Panc1 (cell line): ENCODE measurements around the gene ROS1. TPM values are rescaled to one million over a fixed set of nuclear protein-coding genes. Genes with fewer than 3 reads are reported as not detected.

Experiments
- ATAC-seq: fragments of 200-7000 bp; cut with Tn5 transposase; 2 replicates; pipeline ENCODE4 v1.9.1; 2020; ENCODE audit warnings: mild to moderate bottlenecking, moderate library complexity
- BruUV-seq: library from RNA; stranded (reverse); fragments of 400-500 nt; replicated peaks from 2 replicates; lab custom pipeline; 2021; lab: Mats Ljungman, UMichigan
- CTCF ChIA-PET: fragments of 300-600 bp; sonication (Branson Sonifier 250); formaldehyde crosslinking; loops from one replicate; lab custom pipeline; 2022; ENCODE audit warnings: antibody characterized with exemption; lab: Charles Lee
- POLR2A ChIA-PET: fragments of 300-600 bp; sonication (Branson Sonifier 250); formaldehyde crosslinking; loops from one replicate; lab custom pipeline; 2022; ENCODE audit warnings: antibody characterized with exemption; lab: Charles Lee
- DNase-seq: peaks from one replicate; pipeline ENCODE4 v3.0.0-alpha.2; 2010; ENCODE audit warnings: low read depth, low spot score
- H3K27ac ChIP-seq: 2 replicates; pipeline ENCODE4 v1.5.1; 2011; ENCODE audit warnings: mild to moderate bottlenecking, low read length, inconsistent platforms
- H3K27me3 ChIP-seq: fragments of 200-500 bp; sonication (Bioruptor generic); 2 replicates; pipeline ENCODE4 v1.6.0; 2014; ENCODE audit warnings: low read length, inconsistent platforms; ENCODE audit not compliant: control insufficient read depth, insufficient read depth
- H3K36me3 ChIP-seq: fragments of 200-500 bp; sonication (Bioruptor generic); 2 replicates; pipeline ENCODE4 v1.5.1; 2014; ENCODE audit warnings: inconsistent platforms, mild to moderate bottlenecking, low read length, moderate library complexity; ENCODE audit not compliant: control insufficient read depth, insufficient read depth
- H3K4me1 ChIP-seq: 2 replicates; pipeline ENCODE4 v1.5.1; 2011; ENCODE audit warnings: inconsistent platforms, mild to moderate bottlenecking, low read length, moderate library complexity; ENCODE audit not compliant: control insufficient read depth, insufficient read depth
- H3K4me3 ChIP-seq, 2 experiments: 2 replicates each; pipeline ENCODE4 v1.5.1; 2011 to 2012; ENCODE audit warnings: low read depth in 2 of 2, low read length in 2 of 2, mild to moderate bottlenecking in 2 of 2, inconsistent platforms in 1 of 2, moderate library complexity in 1 of 2
- H3K9me3 ChIP-seq: fragments of 200-500 bp; sonication (Bioruptor generic); 2 replicates; pipeline ENCODE4 v1.5.1; 2014; ENCODE audit warnings: low read depth, mild to moderate bottlenecking, inconsistent platforms, low read length, moderate library complexity; ENCODE audit not compliant: control insufficient read depth, insufficient read depth
- POLR2AphosphoS5 ChIP-seq: IDR thresholded peaks from 2 replicates; pipeline ENCODE4 v1.6.1; 2012; ENCODE audit warnings: mild to moderate bottlenecking, low read depth, low read length, moderate library complexity
- SIN3A ChIP-seq: IDR thresholded peaks from 2 replicates; pipeline ENCODE4 v1.6.1; 2012; ENCODE audit warnings: low read depth, mild to moderate bottlenecking, low read length, moderate library complexity, borderline replicate concordance; ENCODE audit not compliant: insufficient read depth
- TCF7L2 ChIP-seq: IDR thresholded peaks from 2 replicates; pipeline ENCODE4 v1.6.1; 2011; ENCODE audit warnings: mild to moderate bottlenecking, low read depth, low read length, inconsistent platforms
- in situ Hi-C: cut with HindIII; loops from 2 replicates; pipeline ENCODE4 v1.10.0; 2016; ENCODE audit warnings: low sequenced_read_pairs, low pct_unique_long_range_greater_than_20kb
- intact Hi-C: fragments of 100-400 bp; cut with micrococcal nuclease; formaldehyde crosslinking; loops from one replicate; pipeline ENCODE4 v1.10.0; 2022; ENCODE audit not compliant: unreplicated experiment
- total RNA-seq: library from RNA; stranded (reverse); gene quantifications from one replicate; pipeline ENCODE4 v1.2.1, GENCODE V29; 2021; ENCODE audit not compliant: unreplicated experiment
- TF ChIP-seq, protein P1 (sequence below): fragments of 450-650 bp; IDR thresholded peaks from 2 replicates; pipeline ENCODE4 v1.5.1; 2017; ENCODE audit warnings: mild to moderate bottlenecking
- TF ChIP-seq, protein P2 (sequence below), 2 experiments: IDR thresholded peaks; 2 replicates each; pipeline ENCODE4 v1.6.1; 2011 to 2012; ENCODE audit warnings: low read depth in 2 of 2, control low read depth in 1 of 2, low read length in 1 of 2, mild to moderate bottlenecking in 1 of 2, moderate library complexity in 1 of 2; ENCODE audit not compliant: insufficient read depth in 1 of 2

ROS1 gene
- total RNA-seq, 1 experiment from 2014 or later: 0.10 TPM

DNA sequence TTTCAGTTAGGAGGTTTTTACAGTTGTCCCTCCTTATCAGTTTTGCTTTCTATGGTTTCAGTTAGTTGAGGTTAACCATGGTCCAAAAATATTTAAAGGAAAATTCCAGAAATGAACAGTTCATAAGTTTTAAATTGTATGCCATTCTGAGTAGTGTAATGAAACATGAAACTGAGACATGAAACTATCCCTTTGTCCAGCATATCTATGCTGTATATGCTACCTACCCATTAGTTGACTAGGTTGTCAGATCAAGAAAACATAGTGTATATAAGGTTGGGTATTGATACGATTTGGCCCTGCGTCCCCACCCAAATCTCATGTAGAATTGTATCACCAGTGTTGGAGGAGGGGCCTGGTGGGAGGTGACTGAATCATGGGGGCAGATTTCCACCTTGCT is 121.3 kb downstream of the ROS1 start:
- no peaks in the 10 kb centered on the region for H3K9me3 ChIP-seq
- intact Hi-C loops: no loop called here
- ATAC-seq: no peak
- no peaks in the 10 kb centered on the region for H3K36me3 ChIP-seq
- no peak for DNase-seq
- H3K27me3 ChIP-seq: no peaks in the 10 kb centered on the region
- H3K27ac ChIP-seq: no peak overlapping the region
- in situ Hi-C loops: no loop called here
- CTCF ChIA-PET: no interaction called here
- BruUV-seq: no TSS peak
- POLR2A ChIA-PET: no interaction called here
- H3K4me3 ChIP-seq: no peak overlapping the region
- TF ChIP-seq TCF7L2 (no peak), POLR2AphosphoS5 (no peak), SIN3A (no peak)
- TF ChIP-seq, protein P1, sequence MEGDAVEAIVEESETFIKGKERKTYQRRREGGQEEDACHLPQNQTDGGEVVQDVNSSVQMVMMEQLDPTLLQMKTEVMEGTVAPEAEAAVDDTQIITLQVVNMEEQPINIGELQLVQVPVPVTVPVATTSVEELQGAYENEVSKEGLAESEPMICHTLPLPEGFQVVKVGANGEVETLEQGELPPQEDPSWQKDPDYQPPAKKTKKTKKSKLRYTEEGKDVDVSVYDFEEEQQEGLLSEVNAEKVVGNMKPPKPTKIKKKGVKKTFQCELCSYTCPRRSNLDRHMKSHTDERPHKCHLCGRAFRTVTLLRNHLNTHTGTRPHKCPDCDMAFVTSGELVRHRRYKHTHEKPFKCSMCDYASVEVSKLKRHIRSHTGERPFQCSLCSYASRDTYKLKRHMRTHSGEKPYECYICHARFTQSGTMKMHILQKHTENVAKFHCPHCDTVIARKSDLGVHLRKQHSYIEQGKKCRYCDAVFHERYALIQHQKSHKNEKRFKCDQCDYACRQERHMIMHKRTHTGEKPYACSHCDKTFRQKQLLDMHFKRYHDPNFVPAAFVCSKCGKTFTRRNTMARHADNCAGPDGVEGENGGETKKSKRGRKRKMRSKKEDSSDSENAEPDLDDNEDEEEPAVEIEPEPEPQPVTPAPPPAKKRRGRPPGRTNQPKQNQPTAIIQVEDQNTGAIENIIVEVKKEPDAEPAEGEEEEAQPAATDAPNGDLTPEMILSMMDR: no peak
- TF ChIP-seq, protein P2, sequence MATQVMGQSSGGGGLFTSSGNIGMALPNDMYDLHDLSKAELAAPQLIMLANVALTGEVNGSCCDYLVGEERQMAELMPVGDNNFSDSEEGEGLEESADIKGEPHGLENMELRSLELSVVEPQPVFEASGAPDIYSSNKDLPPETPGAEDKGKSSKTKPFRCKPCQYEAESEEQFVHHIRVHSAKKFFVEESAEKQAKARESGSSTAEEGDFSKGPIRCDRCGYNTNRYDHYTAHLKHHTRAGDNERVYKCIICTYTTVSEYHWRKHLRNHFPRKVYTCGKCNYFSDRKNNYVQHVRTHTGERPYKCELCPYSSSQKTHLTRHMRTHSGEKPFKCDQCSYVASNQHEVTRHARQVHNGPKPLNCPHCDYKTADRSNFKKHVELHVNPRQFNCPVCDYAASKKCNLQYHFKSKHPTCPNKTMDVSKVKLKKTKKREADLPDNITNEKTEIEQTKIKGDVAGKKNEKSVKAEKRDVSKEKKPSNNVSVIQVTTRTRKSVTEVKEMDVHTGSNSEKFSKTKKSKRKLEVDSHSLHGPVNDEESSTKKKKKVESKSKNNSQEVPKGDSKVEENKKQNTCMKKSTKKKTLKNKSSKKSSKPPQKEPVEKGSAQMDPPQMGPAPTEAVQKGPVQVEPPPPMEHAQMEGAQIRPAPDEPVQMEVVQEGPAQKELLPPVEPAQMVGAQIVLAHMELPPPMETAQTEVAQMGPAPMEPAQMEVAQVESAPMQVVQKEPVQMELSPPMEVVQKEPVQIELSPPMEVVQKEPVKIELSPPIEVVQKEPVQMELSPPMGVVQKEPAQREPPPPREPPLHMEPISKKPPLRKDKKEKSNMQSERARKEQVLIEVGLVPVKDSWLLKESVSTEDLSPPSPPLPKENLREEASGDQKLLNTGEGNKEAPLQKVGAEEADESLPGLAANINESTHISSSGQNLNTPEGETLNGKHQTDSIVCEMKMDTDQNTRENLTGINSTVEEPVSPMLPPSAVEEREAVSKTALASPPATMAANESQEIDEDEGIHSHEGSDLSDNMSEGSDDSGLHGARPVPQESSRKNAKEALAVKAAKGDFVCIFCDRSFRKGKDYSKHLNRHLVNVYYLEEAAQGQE (IDR thresholded peaks at IDR 0.05; ENCODE audit: insufficient read depth in 1 of 2, low read depth in 2 of 2, low read length in 1 of 2): no peak
- no peaks in the 10 kb centered on the region for H3K4me1 ChIP-seq

DNA sequence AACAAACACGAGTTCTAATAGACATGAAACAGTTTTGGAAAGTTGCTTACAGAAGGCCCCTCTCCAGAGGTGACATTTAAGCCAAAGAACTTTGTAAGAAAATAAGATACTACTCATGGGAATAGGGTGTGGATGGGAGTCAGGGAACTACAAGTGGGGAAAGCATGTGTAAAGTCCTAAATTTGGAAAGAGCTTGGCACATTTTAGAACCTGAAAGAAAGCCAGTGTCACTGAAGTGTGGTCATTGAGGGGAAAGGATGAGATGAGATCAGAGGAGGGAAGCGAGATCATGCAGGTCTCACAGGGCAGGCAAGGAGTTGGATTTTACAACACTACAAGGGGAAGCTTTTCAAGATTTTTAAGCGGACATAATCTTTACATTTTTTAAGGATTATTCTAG is 122.4 kb downstream of the ROS1 start:
- Histone ChIP-seq H3K27me3 (no peaks in the 10 kb centered on the region), H3K4me1 (no peaks in the 10 kb centered on the region), H3K36me3 (no peaks in the 10 kb centered on the region), H3K9me3 (no peaks in the 10 kb centered on the region), H3K27ac (no peak overlapping the region), H3K4me3 (no peak overlapping the region)
- ChIA-PET POLR2A (no interaction called here), CTCF (interaction anchor here (0.6 kb wide), 1 partner anchor 1556 kb away, joined by 7 read pairs; no protein-coding TSS in a partner anchor)
- TF ChIP-seq POLR2AphosphoS5: no peak
- DNase-seq (no peak), ATAC-seq (no peak)
- intact Hi-C loops (no loop called here), in situ Hi-C loops (no loop called here)
- BruUV-seq: no TSS peak

DNA sequence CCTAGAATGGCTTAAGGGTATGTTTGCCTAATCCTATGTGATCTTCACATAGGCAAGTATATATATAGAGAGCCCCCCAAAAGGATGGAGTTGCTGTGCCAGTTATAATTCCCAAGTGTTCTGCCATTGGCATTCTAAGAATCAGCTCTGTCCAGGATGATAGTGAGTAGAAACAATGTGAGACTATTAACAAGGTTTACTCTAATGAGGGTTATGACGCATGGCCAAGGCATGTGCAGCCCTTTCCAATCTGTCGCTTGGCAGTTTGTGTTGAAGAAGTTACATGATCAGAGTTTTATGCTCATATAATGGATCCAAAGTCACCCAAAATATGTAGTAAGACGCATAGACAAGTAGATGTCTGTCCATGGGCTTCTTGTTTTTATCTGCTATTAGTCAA is 126.8 kb downstream of the ROS1 start:
- Histone ChIP-seq H3K9me3 (no peaks in the 10 kb centered on the region), H3K27me3 (no peaks in the 10 kb centered on the region), H3K36me3 (no peaks in the 10 kb centered on the region), H3K27ac (no peak overlapping the region), H3K4me1 (no peaks in the 10 kb centered on the region), H3K4me3 (no peak overlapping the region)
- POLR2A ChIA-PET: no interaction called here
- in situ Hi-C loops: no loop called here
- TF ChIP-seq TCF7L2 (no peak), POLR2AphosphoS5 (no peak), SIN3A (no peak)
- TF ChIP-seq, protein P1: no peak
- TF ChIP-seq, protein P2 (IDR thresholded peaks at IDR 0.05; ENCODE audit: insufficient read depth in 1 of 2, low read depth in 2 of 2, low read length in 1 of 2): no peak
- CTCF ChIA-PET: no interaction called here
- DNase-seq (no peak), ATAC-seq (no peak)
- intact Hi-C loops: no loop called here
- no TSS peak for BruUV-seq
